Kidney epithelial cell (primary cell): Measurements from ENCODE around the gene B4GALT4. TPM values are rescaled to one million over a fixed set of nuclear protein-coding genes. Genes with fewer than 3 reads are reported as not detected.
"Not testable (repeated sequence)": the region's sequence is repeated elsewhere in the genome, so short reads cannot be mapped to it uniquely, and the experiment has no call there.

Source experiments
- DNase-seq: peaks from one replicate; pipeline ENCODE4 v3.0.0-alpha.2; 2010; ENCODE audit warnings: low read depth
- H3K27me3 ChIP-seq: 2 replicates; pipeline ENCODE4 v1.6.0; 2011; ENCODE audit warnings: low read length; ENCODE audit not compliant: control insufficient read depth, insufficient read depth
- H3K36me3 ChIP-seq: 2 replicates; pipeline ENCODE4 v1.5.1; 2011; ENCODE audit warnings: low read length; ENCODE audit not compliant: control insufficient read depth, insufficient read depth
- H3K4me3 ChIP-seq: 2 replicates; pipeline ENCODE4 v1.5.1; 2011; ENCODE audit warnings: low read depth, mild to moderate bottlenecking, control low read depth, low read length
- total RNA-seq: library from RNA; depleted of rRNA; stranded (reverse); fragments of >200 nt; gene quantifications from 2 replicates; pipeline ENCODE4 v1.2.3, GENCODE V29; 2015
- TF ChIP-seq, protein P1 (sequence below): IDR thresholded peaks from 2 replicates; pipeline ENCODE4 v1.5.1; 2011; ENCODE audit warnings: mild to moderate bottlenecking, moderate library complexity, low read length, control low read depth, inconsistent platforms; ENCODE audit not compliant: insufficient read depth, poor library complexity, severe bottlenecking

B4GALT4 gene
- total RNA-seq, 1 donor from 2014 or later, result 23.1 TPM

DNA sequence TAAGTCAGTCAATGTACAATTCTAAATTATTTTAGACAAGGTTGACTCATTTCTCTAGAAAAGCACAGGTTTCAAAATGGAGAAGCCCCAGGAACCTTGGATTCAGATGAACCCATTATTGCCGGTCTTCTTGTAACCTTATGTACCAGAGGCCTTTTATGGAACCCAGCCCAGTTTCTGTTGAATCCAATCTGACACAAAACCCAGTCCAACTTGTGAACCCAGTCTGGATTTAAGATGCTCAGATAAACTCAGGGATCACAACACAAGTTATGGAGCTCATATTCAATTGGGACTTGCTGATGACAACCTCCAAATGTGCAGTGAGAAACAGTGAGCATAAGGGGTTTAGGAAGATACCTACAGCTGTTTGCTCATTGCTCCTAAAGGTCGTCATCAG lies 16.4 kb upstream of the B4GALT4 start:
- Histone ChIP-seq H3K4me3 (no peak overlapping the region), H3K36me3 (no peaks in the 10 kb centered on the region), H3K27me3 (no peaks in the 10 kb centered on the region)
- no peak for DNase-seq
- TF ChIP-seq, protein P1, sequence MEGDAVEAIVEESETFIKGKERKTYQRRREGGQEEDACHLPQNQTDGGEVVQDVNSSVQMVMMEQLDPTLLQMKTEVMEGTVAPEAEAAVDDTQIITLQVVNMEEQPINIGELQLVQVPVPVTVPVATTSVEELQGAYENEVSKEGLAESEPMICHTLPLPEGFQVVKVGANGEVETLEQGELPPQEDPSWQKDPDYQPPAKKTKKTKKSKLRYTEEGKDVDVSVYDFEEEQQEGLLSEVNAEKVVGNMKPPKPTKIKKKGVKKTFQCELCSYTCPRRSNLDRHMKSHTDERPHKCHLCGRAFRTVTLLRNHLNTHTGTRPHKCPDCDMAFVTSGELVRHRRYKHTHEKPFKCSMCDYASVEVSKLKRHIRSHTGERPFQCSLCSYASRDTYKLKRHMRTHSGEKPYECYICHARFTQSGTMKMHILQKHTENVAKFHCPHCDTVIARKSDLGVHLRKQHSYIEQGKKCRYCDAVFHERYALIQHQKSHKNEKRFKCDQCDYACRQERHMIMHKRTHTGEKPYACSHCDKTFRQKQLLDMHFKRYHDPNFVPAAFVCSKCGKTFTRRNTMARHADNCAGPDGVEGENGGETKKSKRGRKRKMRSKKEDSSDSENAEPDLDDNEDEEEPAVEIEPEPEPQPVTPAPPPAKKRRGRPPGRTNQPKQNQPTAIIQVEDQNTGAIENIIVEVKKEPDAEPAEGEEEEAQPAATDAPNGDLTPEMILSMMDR, result no peak

DNA sequence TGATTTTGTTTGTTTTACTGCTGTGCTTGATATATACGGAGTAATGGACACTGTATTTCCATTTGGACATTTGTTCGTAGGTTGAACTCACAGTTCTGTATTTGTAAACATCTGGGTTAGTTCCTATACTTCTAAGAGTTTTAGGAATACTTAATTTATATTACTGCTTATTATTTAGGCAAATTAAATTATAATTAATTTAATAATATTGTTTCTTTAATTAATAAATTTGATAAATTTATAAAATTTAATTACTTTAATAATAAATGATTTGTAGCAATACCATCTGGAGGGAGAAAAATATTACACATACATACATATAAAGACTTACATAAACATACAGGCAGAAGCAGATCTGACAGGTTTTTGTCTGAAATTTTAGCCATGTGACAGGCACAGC lies 14.5 kb upstream of the B4GALT4 start:
- TF ChIP-seq, protein P1, result no peak
- DNase-seq, result no peak
- H3K27me3 ChIP-seq, result no peaks in the 10 kb centered on the region
- no peaks in the 10 kb centered on the region for H3K36me3 ChIP-seq
- no peak overlapping the region for H3K4me3 ChIP-seq

- Histone ChIP-seq H3K27me3 (no peaks in the 10 kb centered on the region), H3K4me3 (no peak overlapping the region), H3K36me3 (no peaks in the 10 kb centered on the region)
- TF ChIP-seq, protein P1, result no peak
- DNase-seq, result no peak
Measured at GRCh38 chr3:119245778-119246177, 5.1 kb upstream of the B4GALT4 start.

- no peak overlapping the region for H3K4me3 ChIP-seq
- TF ChIP-seq, protein P1, result no peak
- no peaks in the 10 kb centered on the region for H3K27me3 ChIP-seq
- no peak for DNase-seq
- H3K36me3 ChIP-seq, result no peaks in the 10 kb centered on the region
Measured at GRCh38 chr3:119243712-119244111, 3.0 kb upstream of the B4GALT4 start.

DNA sequence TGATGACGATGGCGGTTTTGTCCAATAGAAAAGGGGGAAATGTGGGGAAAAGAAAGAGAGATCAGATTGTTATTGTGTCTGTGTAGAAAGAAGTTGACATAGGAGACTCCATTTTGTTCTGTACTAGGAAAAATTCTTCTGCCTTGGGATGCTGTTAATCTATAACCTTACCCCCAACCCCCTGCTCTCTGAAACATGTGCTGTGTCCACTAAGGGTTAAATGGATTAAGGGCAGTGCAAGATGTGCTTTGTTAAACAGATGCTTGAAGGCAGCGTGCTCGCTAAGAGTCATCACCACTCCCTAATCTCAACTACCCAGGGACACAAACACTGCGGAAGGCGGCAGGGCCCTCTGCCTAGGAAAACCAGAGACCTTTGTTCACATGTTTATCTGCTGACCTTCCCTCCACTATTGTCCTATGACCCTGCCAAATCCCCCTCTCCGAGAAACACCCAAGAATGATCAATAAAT lies 2.4 kb upstream of the B4GALT4 start:
- not testable (repeated sequence) for H3K4me3 ChIP-seq, H3K27me3 ChIP-seq, DNase-seq, H3K36me3 ChIP-seq

- DNase-seq, H3K4me3 ChIP-seq, H3K27me3 ChIP-seq, H3K36me3 ChIP-seq: not testable (repeated sequence)
Measured at GRCh38 chr3:119242387-119243057, 1.8 kb upstream of the B4GALT4 start.

GRCh38 chr3:119240101-119240590 lies 532 bp downstream of the B4GALT4 start:
- DNase-seq, result no peak
- Histone ChIP-seq H3K27me3 (no peaks in the 10 kb centered on the region), H3K4me3 (peak overlapping the region; percentile 55), H3K36me3 (no peaks in the 10 kb centered on the region)
- TF ChIP-seq, protein P1, result no peak
